B cell (primary cell): ENCODE results near the gene AP2M1. TPM values are rescaled to one million over a fixed set of nuclear protein-coding genes. Genes with fewer than 3 reads are reported as not detected.

Experiments
- ATAC-seq: fragments of 200-7000 bp; cut with Tn5 transposase; one replicate; pipeline ENCODE4 v1.10.0; 2021; ENCODE audit warnings: low read depth, mild to moderate bottlenecking, moderate number of reproducible peaks, moderate library complexity
- CTCF ChIA-PET: fragments of 350-600 bp; sonication (Branson Sonifier 250); formaldehyde crosslinking; loops from one replicate; lab custom pipeline; 2021; ENCODE audit warnings: antibody characterized with exemption, inconsistent platforms; lab: Charles Lee
- POLR2A ChIA-PET: fragments of 350-600 bp; sonication (Branson Sonifier 250); formaldehyde crosslinking; loops from one replicate; lab custom pipeline; 2021; ENCODE audit warnings: antibody characterized with exemption; lab: Charles Lee
- DNase-seq: peaks from one replicate; pipeline ENCODE4 v3.0.0; 2013
- H2AFZ ChIP-seq: 2 replicates; pipeline ENCODE4 v1.6.1; 2012; ENCODE audit warnings: mild to moderate bottlenecking, low read depth, low read length; ENCODE audit not compliant: insufficient read depth, poor library complexity, severe bottlenecking
- H3K27ac ChIP-seq, 2 donors: 1 replicate in 1 of 2; 2 replicates in 1 of 2; pipeline ENCODE4 v1.5.1; 2012 to 2013; ENCODE audit warnings: low read length in 2 of 2, mild to moderate bottlenecking in 2 of 2, moderate library complexity in 1 of 2
- H3K27me3 ChIP-seq, 4 experiments: fragments of 200-600 bp in 1 of 4; sonication (generic) in 1 of 4; replicated peaks in 1 of 4; 1 replicate in 2 of 4; 2 replicates in 2 of 4; pipeline versions ENCODE4 v1.6.1 to v1.7.0; 2013 to 2016; ENCODE audit warnings: low read length in 3 of 4, mild to moderate bottlenecking in 2 of 4, mixed read lengths in 1 of 4, moderate library complexity in 1 of 4; ENCODE audit not compliant: insufficient read depth in 4 of 4, control insufficient read depth in 3 of 4; ENCODE audit errors: control extremely low read depth in 1 of 4
- H3K36me3 ChIP-seq, 2 experiments: replicated peaks in 1 of 2; 1 replicate in 1 of 2; 2 replicates in 1 of 2; pipeline versions ENCODE4 v1.6.1 to v1.7.1; 2013; ENCODE audit warnings: low read length in 1 of 2; ENCODE audit not compliant: insufficient read depth in 2 of 2, control insufficient read depth in 1 of 2; ENCODE audit errors: control extremely low read depth in 1 of 2, extremely low read depth in 1 of 2
- H3K4me1 ChIP-seq, 2 donors: fragments of 200-600 bp in 1 of 2; sonication (generic) in 1 of 2; 1 replicate in 1 of 2; 2 replicates in 1 of 2; pipeline versions ENCODE4 v1.5.1 to v1.6.1; 2013 to 2017; ENCODE audit warnings: low read length in 2 of 2; ENCODE audit not compliant: control insufficient read depth in 2 of 2, insufficient read depth in 2 of 2
- H3K4me2 ChIP-seq: replicated peaks from 2 replicates; pipeline ENCODE3; 2012; ENCODE audit warnings: mild to moderate bottlenecking, low read depth, low read length; ENCODE audit not compliant: poor library complexity, severe bottlenecking
- H3K4me3 ChIP-seq, 5 experiments: fragments of 200-600 bp in 1 of 5; sonication (generic) in 1 of 5; 1 replicate in 3 of 5; 2 replicates in 2 of 5; pipeline versions ENCODE4 v1.5.1 to v1.7.0; 2011 to 2016; ENCODE audit warnings: low read length in 4 of 5, mild to moderate bottlenecking in 4 of 5, low read depth in 2 of 5, control low read depth in 1 of 5, moderate library complexity in 1 of 5; ENCODE audit not compliant: insufficient read depth in 1 of 5; ENCODE audit errors: control extremely low read depth in 1 of 5, extremely low read depth in 1 of 5
- H3K79me2 ChIP-seq: fragments of 200-600 bp; sonication (generic); one replicate; pipeline ENCODE4 v1.6.0; 2016; ENCODE audit warnings: low read length; ENCODE audit not compliant: control insufficient read depth, insufficient read depth
- H3K9ac ChIP-seq: fragments of 200-600 bp; sonication (generic); 2 replicates; pipeline ENCODE4 v1.6.1; 2017; ENCODE audit warnings: mild to moderate bottlenecking, low read length, moderate library complexity
- H3K9me3 ChIP-seq, 3 donors: one replicate each; pipeline versions ENCODE4 v1.6.1 to v1.7.1; 2013; ENCODE audit warnings: low read length in 2 of 3; ENCODE audit not compliant: control insufficient read depth in 2 of 3, insufficient read depth in 1 of 3; ENCODE audit errors: control extremely low read depth in 1 of 3
- H4K20me1 ChIP-seq: 2 replicates; pipeline ENCODE4 v1.6.0; 2012; ENCODE audit warnings: mild to moderate bottlenecking, low read length; ENCODE audit not compliant: insufficient read depth, control insufficient read depth, poor library complexity, severe bottlenecking
- H3K27ac Mint-ChIP-seq: one replicate; pipeline ENCODE4 v1.8.0; 2021; ENCODE audit warnings: mixed read lengths
- H3K27me3 Mint-ChIP-seq: one replicate; pipeline ENCODE4 v1.8.0; 2021; ENCODE audit warnings: mixed read lengths
- H3K4me1 Mint-ChIP-seq: one replicate; pipeline ENCODE4 v1.8.0; 2021; ENCODE audit warnings: mixed read lengths
- H3K4me3 Mint-ChIP-seq: one replicate; pipeline ENCODE4 v1.8.0; 2021; ENCODE audit warnings: mixed read lengths
- H3K9me3 Mint-ChIP-seq: one replicate; pipeline ENCODE4 v1.8.0; 2022; ENCODE audit warnings: mixed read lengths; ENCODE audit not compliant: insufficient read depth
- CTCF ChIP-seq: fragments of 200-600 bp; IDR thresholded peaks from one replicate; pipeline ENCODE4 v1.8.0; 2022; ENCODE audit warnings: antibody characterized with exemption, mild to moderate bottlenecking
- EZH2 ChIP-seq: IDR thresholded peaks from 2 replicates; pipeline ENCODE4 v1.6.1; 2012; ENCODE audit warnings: borderline replicate concordance, low read depth, mild to moderate bottlenecking, moderate library complexity, low read length; ENCODE audit not compliant: insufficient read depth, poor library complexity, severe bottlenecking
- WGBS: methylation state at CpG from one replicate; pipeline ENCODE4 v1.1.5; 2013; ENCODE audit warnings: missing lambda C conversion rate; ENCODE audit not compliant: insufficient coverage; 5-methylcytosine and 5-hydroxymethylcytosine counted together
- intact Hi-C: fragments of 100-400 bp; cut with micrococcal nuclease; formaldehyde crosslinking; loops from one replicate; pipeline ENCODE4 v1.10.0; 2022
- polyA plus RNA-seq: library from polyadenylated mRNA; depleted of rRNA; stranded (reverse); fragments of >200 nt; gene quantifications from 2 replicates; pipeline ENCODE4 v1.2.3, GENCODE V29; 2012
- total RNA-seq, 2 donors: library from RNA; stranded (reverse); fragments of 120-200 nt in 1 of 2; gene quantifications; 1 replicate in 1 of 2; 2 replicates in 1 of 2; pipeline versions ENCODE4 v1.2.3 to v1.2.4, GENCODE V29; 2013 to 2022

AP2M1 gene
- total and polyA plus RNA-seq, 2 donors (not counting 1 experiment from before 2014, with no cell fraction given): 171 to 207 TPM

DNA sequence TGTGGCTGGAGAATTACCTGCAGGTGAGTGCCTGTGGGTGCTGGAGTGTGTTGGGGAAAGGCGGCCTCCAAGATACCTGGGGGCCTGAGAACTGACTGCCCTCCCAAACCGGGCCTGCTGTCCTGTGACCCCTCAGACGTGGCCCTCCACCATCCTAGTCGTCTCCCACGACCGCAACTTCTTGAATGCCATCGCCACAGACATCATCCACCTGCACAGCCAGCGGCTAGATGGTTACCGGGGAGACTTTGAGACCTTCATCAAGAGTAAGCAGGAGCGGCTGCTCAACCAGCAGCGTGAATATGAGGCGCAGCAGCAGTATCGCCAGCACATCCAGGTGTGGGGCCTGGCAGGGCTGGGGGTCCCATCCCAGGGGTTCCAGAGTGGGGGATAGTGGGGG lies 14.8 kb downstream of the AP2M1 start:
- H3K27me3 Mint-ChIP-seq: no peaks in the 10 kb centered on the region
- no peak for ATAC-seq
- H3K27ac Mint-ChIP-seq: no peak overlapping the region
- Histone ChIP-seq H4K20me1 (peaks cover 27% of the 10 kb centered on the region), H3K4me1 (peaks cover 17 to 21% of the 10 kb centered on the region in 2 donors), H3K27ac (no peak overlapping the region), H3K9ac (no peak overlapping the region), H2AFZ (no peak overlapping the region), H3K36me3 (peaks cover 4 to 65% of the 10 kb centered on the region in 2 experiments), H3K4me3 (no peak overlapping the region), H3K9me3 (no peaks in the 10 kb centered on the region), H3K4me2 (no peak overlapping the region), H3K27me3 (no peaks in the 10 kb centered on the region), H3K79me2 (peaks cover 40% of the 10 kb centered on the region)
- H3K4me3 Mint-ChIP-seq: no peak overlapping the region
- no peak for DNase-seq
- H3K4me1 Mint-ChIP-seq: peaks cover 33% of the 10 kb centered on the region
- WGBS: 100% methylated on average over 12 of the region's 13 CpGs
- POLR2A ChIA-PET: no interaction called here
- TF ChIP-seq EZH2 (no peak), CTCF (no peak)
- no peaks in the 10 kb centered on the region for H3K9me3 Mint-ChIP-seq
- intact Hi-C loops: loop anchor here (5.0 kb wide), 1 partner anchor 523 kb away; the partner anchor contains the start of gene MAGEF1
- CTCF ChIA-PET: interaction anchor here (1.9 kb wide), 1 partner anchor 38 kb away, joined by 5 read pairs; no protein-coding TSS in a partner anchor

DNA sequence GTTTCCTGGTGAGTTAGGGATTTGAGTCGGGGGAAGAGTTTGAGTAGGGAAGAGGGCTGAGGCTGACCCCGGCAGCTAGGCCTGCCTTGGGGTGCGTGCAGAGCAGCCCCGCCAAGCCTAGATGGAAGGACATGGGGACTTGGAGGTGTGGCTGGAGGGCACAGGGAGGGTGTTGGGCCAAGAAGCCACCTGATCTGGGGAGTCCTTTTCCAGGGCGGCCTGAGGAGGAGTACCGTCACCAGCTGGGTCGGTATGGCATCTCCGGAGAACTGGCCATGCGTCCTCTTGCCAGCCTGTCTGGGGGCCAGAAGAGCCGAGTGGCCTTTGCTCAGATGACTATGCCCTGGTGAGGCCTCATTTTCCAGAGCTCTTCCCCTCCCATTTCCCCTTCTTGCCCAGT lies 18.2 kb downstream of the AP2M1 start:
- peaks cover 5 to 73% of the 10 kb centered on the region in 2 experiments for H3K36me3 ChIP-seq
- DNase-seq (no peak), ATAC-seq (no peak)
- H3K4me3 ChIP-seq: no peak overlapping the region
- intact Hi-C loops: no loop called here
- H3K9me3 Mint-ChIP-seq: no peaks in the 10 kb centered on the region
- no peaks in the 10 kb centered on the region for H3K9me3 ChIP-seq
- POLR2A ChIA-PET: no interaction called here
- H3K4me1 ChIP-seq: no peaks in the 10 kb centered on the region
- no peak for TF ChIP-seq EZH2
- no peak for TF ChIP-seq CTCF
- 96% methylated on average over 10 of the region's 10 CpGs for WGBS
- H3K4me2 ChIP-seq: no peak overlapping the region
- no peaks in the 10 kb centered on the region for H3K27me3 ChIP-seq
- H3K27ac Mint-ChIP-seq: no peak overlapping the region
- H3K27me3 Mint-ChIP-seq: no peaks in the 10 kb centered on the region
- CTCF ChIA-PET: no interaction called here
- H3K79me2 ChIP-seq: peaks cover 21% of the 10 kb centered on the region
- H3K4me3 Mint-ChIP-seq: no peak overlapping the region
- peaks cover 13% of the 10 kb centered on the region for H4K20me1 ChIP-seq
- peaks cover 9% of the 10 kb centered on the region for H3K4me1 Mint-ChIP-seq
- H3K27ac ChIP-seq: no peak overlapping the region
- H3K9ac ChIP-seq: no peak overlapping the region
- no peak overlapping the region for H2AFZ ChIP-seq
